Natural killer cell (primary cell): Measurements from ENCODE around the gene OR4C12. TPM values are rescaled to one million over a fixed set of nuclear protein-coding genes. Genes with fewer than 3 reads are reported as not detected.
A peak's percentile ranks its signal among the peaks of the same experiment; 100 is the strongest.
"Not testable (repeated sequence)": the region's sequence is repeated elsewhere in the genome, so short reads cannot be mapped to it uniquely, and the experiment has no call there.

Experiments
- ATAC-seq, 3 donors: fragments of 150-1000 bp in 2 of 3; fragments of 200-7000 bp in 1 of 3; cut with Tn5 transposase; 1 replicate in 1 of 3; 2 replicates in 2 of 3; pipeline ENCODE4 v1.10.0; 2021; ENCODE audit warnings: mild to moderate bottlenecking in 2 of 3, moderate library complexity in 2 of 3
- DNase-seq, 2 donors: peaks; one replicate each; pipeline versions ENCODE4 v3.0.0 to v3.0.0-alpha.2; 2013 to 2021; ENCODE audit warnings: mixed read lengths in 1 of 2
- H3K27ac ChIP-seq: one replicate; pipeline ENCODE4 v1.5.1; 2013; ENCODE audit warnings: mild to moderate bottlenecking, low read length
- H3K27me3 ChIP-seq: one replicate; pipeline ENCODE4 v1.6.1; 2013; ENCODE audit warnings: low read length; ENCODE audit not compliant: control insufficient read depth, insufficient read depth
- H3K36me3 ChIP-seq: one replicate; pipeline ENCODE4 v1.6.1; 2013; ENCODE audit warnings: low read length; ENCODE audit not compliant: control insufficient read depth, insufficient read depth
- H3K4me1 ChIP-seq: one replicate; pipeline ENCODE4 v1.6.1; 2013; ENCODE audit warnings: low read length; ENCODE audit not compliant: control insufficient read depth, insufficient read depth
- H3K4me3 ChIP-seq: one replicate; pipeline ENCODE4 v1.5.1; 2013; ENCODE audit warnings: low read length
- H3K9me3 ChIP-seq: one replicate; pipeline ENCODE4 v1.6.1; 2013; ENCODE audit warnings: low read length; ENCODE audit not compliant: control insufficient read depth, insufficient read depth
- H3K27ac Mint-ChIP-seq, 2 donors: one replicate each; pipeline ENCODE4 v1.8.0; 2022; ENCODE audit warnings: mild to moderate bottlenecking in 2 of 2, mixed read lengths in 2 of 2, moderate library complexity in 1 of 2
- H3K27me3 Mint-ChIP-seq, 2 donors: one replicate each; pipeline ENCODE4 v1.8.0; 2022; ENCODE audit warnings: low read depth in 2 of 2, mixed read lengths in 2 of 2
- H3K36me3 Mint-ChIP-seq: one replicate; pipeline ENCODE4 v1.8.0; 2022; ENCODE audit warnings: mixed read lengths
- H3K4me1 Mint-ChIP-seq, 2 donors: one replicate each; pipeline ENCODE4 v1.8.0; 2022; ENCODE audit warnings: mixed read lengths in 2 of 2
- H3K4me3 Mint-ChIP-seq: one replicate; pipeline ENCODE4 v1.8.0; 2022; ENCODE audit warnings: mild to moderate bottlenecking, moderate library complexity, mixed read lengths
- H3K9me3 Mint-ChIP-seq, 2 donors: one replicate each; pipeline ENCODE4 v1.8.0; 2022; ENCODE audit warnings: mixed read lengths in 2 of 2
- WGBS: methylation state at CpG from one replicate; pipeline ENCODE4 v1.1.7; 2013; ENCODE audit warnings: missing lambda C conversion rate; ENCODE audit not compliant: insufficient coverage; 5-methylcytosine and 5-hydroxymethylcytosine counted together
- intact Hi-C: fragments of 100-400 bp; cut with micrococcal nuclease; formaldehyde crosslinking; loops from one replicate; pipeline ENCODE4 v1.14.2; 2022
- total RNA-seq, 4 donors: library from RNA; stranded (reverse); fragments of 120-200 nt in 1 of 4; gene quantifications; one replicate each; pipeline versions ENCODE4 v1.2.3 to v1.2.4, GENCODE V29; 2013 to 2022
- TF ChIP-seq, protein P1 (sequence below): fragments of 200-600 bp; IDR thresholded peaks from one replicate; pipeline ENCODE4 v1.8.0; 2022; ENCODE audit warnings: antibody characterized with exemption

OR4C12 gene
- total RNA-seq: not detected
- total RNA-seq (2013): not detected

DNA sequence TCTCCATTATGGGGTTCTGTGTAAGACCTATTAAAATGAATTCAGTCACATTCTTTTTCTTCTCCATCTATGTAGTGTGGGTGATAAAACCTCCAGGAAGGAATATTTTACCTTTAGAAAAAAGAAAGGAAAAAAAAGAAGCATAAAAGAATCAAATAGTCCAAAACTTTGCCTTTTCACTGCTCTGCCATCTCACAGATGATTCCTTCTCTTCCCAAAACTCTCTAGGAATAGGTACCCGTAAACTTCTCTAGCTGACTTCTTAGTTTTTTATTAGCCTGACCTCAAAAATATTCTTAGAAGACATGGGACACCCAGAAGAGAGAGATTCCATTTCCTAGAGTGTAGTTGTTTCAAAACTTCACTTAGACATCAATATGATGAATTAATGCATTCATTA, at the start of gene OR4C12:
Gene OR4C12 (minus strand): TSS at position 101 of the 400 bp plus-strand sequence. CDS start 34 bp downstream, at position 67.
- H3K27me3 ChIP-seq, H3K4me1 ChIP-seq, H3K27ac Mint-ChIP-seq, ATAC-seq, H3K27me3 Mint-ChIP-seq, H3K36me3 Mint-ChIP-seq, intact Hi-C loops, H3K4me3 ChIP-seq, DNase-seq, H3K4me3 Mint-ChIP-seq, H3K27ac ChIP-seq, H3K4me1 Mint-ChIP-seq, H3K9me3 ChIP-seq, H3K36me3 ChIP-seq: not testable (repeated sequence)
- peaks cover 18 to 27% of the 10 kb centered on the region in 2 donors for H3K9me3 Mint-ChIP-seq
- 60% methylated on average over 1 of the region's 1 CpG for WGBS

DNA sequence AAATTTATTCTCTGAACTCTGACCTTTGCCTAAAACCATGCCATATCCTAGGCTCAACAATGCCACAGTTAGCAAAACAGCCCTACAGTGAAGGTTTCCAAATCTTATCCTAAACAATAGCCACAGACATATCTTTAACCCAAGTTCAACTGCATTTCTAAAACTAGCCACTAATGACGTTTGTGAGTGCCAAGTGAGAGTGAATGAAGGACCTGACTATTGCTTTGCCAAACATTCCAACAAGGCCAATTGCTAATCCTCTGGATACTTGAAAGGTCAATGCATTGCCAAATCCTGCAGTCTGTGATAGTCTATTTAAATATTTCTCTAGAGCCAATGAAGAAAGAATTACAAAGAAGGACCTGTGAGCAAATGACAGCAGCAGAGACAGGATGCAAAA, 47.9 kb upstream of the OR4C12 start:
- Histone ChIP-seq H3K27ac (no peak overlapping the region), H3K36me3 (no peaks in the 10 kb centered on the region), H3K27me3 (no peaks in the 10 kb centered on the region), H3K9me3 (peaks cover 23% of the 10 kb centered on the region), H3K4me3 (no peak overlapping the region), H3K4me1 (no peaks in the 10 kb centered on the region)
- H3K36me3 Mint-ChIP-seq: peaks cover 23% of the 10 kb centered on the region
- peaks cover 16 to 23% of the 10 kb centered on the region in 2 donors for H3K9me3 Mint-ChIP-seq
- no peaks in the 10 kb centered on the region for H3K4me1 Mint-ChIP-seq
- TF ChIP-seq, protein P1, sequence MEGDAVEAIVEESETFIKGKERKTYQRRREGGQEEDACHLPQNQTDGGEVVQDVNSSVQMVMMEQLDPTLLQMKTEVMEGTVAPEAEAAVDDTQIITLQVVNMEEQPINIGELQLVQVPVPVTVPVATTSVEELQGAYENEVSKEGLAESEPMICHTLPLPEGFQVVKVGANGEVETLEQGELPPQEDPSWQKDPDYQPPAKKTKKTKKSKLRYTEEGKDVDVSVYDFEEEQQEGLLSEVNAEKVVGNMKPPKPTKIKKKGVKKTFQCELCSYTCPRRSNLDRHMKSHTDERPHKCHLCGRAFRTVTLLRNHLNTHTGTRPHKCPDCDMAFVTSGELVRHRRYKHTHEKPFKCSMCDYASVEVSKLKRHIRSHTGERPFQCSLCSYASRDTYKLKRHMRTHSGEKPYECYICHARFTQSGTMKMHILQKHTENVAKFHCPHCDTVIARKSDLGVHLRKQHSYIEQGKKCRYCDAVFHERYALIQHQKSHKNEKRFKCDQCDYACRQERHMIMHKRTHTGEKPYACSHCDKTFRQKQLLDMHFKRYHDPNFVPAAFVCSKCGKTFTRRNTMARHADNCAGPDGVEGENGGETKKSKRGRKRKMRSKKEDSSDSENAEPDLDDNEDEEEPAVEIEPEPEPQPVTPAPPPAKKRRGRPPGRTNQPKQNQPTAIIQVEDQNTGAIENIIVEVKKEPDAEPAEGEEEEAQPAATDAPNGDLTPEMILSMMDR: no peak
- no peaks in the 10 kb centered on the region for H3K27me3 Mint-ChIP-seq
- WGBS: 86% methylated on average over 1 of the region's 1 CpG
- ATAC-seq (no peak), DNase-seq (no peak)
- intact Hi-C loops: no loop called here
- no peak overlapping the region for H3K4me3 Mint-ChIP-seq
- H3K27ac Mint-ChIP-seq: no peak overlapping the region

DNA sequence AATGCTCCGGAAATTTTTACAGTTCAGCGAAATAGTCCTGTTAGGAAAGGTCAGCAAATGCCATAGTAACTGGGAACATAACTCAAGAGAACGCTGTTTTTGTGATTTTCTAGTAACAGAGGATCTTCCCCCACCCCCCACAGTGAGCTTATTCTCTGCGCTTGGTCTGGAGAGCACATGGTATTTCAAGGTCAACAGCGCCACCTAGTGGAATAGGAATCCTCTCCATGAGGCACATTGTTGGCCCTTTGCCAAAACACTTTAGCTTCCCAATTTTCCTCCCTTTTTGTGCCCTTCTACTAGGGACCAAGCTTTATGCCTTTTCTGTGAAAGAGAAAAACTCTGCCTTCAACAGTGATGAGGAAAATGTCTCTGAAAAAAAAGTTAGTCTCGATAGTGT, 13.2 kb upstream of the OR4C12 start:
- H3K4me3 ChIP-seq: no peak overlapping the region
- Mint-ChIP-seq H3K4me3 (no peak overlapping the region), H3K4me1 (no peaks in the 10 kb centered on the region), H3K36me3 (peaks cover 14% of the 10 kb centered on the region), H3K27me3 (no peaks in the 10 kb centered on the region), H3K27ac (no peak overlapping the region), H3K9me3 (peaks cover 12 to 19% of the 10 kb centered on the region in 2 donors)
- H3K4me1 ChIP-seq: no peaks in the 10 kb centered on the region
- whole genome bisulfite sequencing: 53% methylated on average over 6 of the region's 6 CpGs
- H3K27ac ChIP-seq: no peak overlapping the region
- no peak for ATAC-seq
- intact Hi-C loops: no loop called here
- peaks cover 6% of the 10 kb centered on the region for H3K9me3 ChIP-seq
- DNase-seq: peak in 1 of 2 donors; percentile 50
- no peaks in the 10 kb centered on the region for H3K36me3 ChIP-seq
- no peaks in the 10 kb centered on the region for H3K27me3 ChIP-seq
- TF ChIP-seq, protein P1: no peak

DNA sequence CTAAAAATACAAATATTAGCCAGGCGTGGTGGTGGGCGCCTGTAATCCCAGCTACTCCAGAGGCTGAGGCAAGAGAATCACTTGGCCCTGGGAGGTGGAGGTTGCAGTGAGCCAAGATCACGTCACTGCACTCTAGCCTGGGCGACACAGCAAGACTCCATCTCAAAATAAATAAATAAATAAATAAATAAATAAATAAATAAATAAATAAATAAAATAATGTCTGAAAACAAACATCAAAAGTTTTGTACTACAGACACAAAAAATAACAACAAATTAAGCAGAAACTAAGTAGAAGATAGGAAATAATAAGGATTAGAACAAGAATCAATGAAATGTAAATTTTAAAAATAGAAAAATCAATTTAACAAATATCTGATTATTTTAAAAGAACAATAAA, 8.9 kb downstream of the OR4C12 start:
- H3K27ac Mint-ChIP-seq, intact Hi-C loops, ATAC-seq, H3K4me3 Mint-ChIP-seq, H3K9me3 ChIP-seq, H3K36me3 Mint-ChIP-seq, H3K27me3 ChIP-seq, H3K4me1 Mint-ChIP-seq, H3K27me3 Mint-ChIP-seq, H3K4me3 ChIP-seq, H3K27ac ChIP-seq, H3K4me1 ChIP-seq, DNase-seq, H3K36me3 ChIP-seq: not testable (repeated sequence)
- WGBS: 100% methylated on average over 2 of the region's 4 CpGs
- peaks cover 11 to 18% of the 10 kb centered on the region in 2 donors for H3K9me3 Mint-ChIP-seq
